CD4-positive, alpha-beta T cell treated with Interleukin-4 for 4 hours (primary cell): ENCODE measurements around the gene CFAP61.
"Not testable (repeated sequence)": the region's sequence is repeated elsewhere in the genome, so short reads cannot be mapped to it uniquely, and the experiment has no call there.

ENCODE experiments used
- DNase-seq: peaks from one replicate; pipeline ENCODE4 v3.0.0-alpha.2; 2020

The CFAP61 gene

GRCh38 chr20:20244384-20244783 is 192.1 kb downstream of the CFAP61 start:
- not testable (repeated sequence) for DNase-seq

- no peak for DNase-seq
These were observed 194.8 kb downstream of the CFAP61 start for GRCh38 chr20:20246996-20247633.

GRCh38 chr20:20248620-20249200 is 196.4 kb downstream of the CFAP61 start:
- DNase-seq = no peak

GRCh38 chr20:20251317-20251716 is 199.0 kb downstream of the CFAP61 start:
- DNase-seq = no peak

- no peak for DNase-seq
These were observed 199.5 kb downstream of the CFAP61 start for GRCh38 chr20:20251836-20252235.

GRCh38 chr20:20253039-20253743 is 200.9 kb downstream of the CFAP61 start:
- DNase-seq = no peak

GRCh38 chr20:20253744-20254330 is 201.5 kb downstream of the CFAP61 start:
- DNase-seq = no peak

- DNase-seq = no peak
These were observed 202.8 kb downstream of the CFAP61 start for GRCh38 chr20:20255099-20255498.

GRCh38 chr20:20259533-20259932 is 207.2 kb downstream of the CFAP61 start:
- DNase-seq = no peak

- no peak for DNase-seq
These were observed 208.8 kb downstream of the CFAP61 start for GRCh38 chr20:20261159-20261558.

- no peak for DNase-seq
These were observed 212.9 kb downstream of the CFAP61 start for GRCh38 chr20:20265210-20265609.

- DNase-seq = no peak
These were observed 214.2 kb downstream of the CFAP61 start for GRCh38 chr20:20266552-20266951.

GRCh38 chr20:20267685-20268370 is 215.5 kb downstream of the CFAP61 start:
- DNase-seq = no peak

- DNase-seq = no peak
These were observed 218.9 kb downstream of the CFAP61 start for GRCh38 chr20:20271271-20271670.

GRCh38 chr20:20272686-20273085 is 220.4 kb downstream of the CFAP61 start:
- DNase-seq = no peak

GRCh38 chr20:20273286-20273685 is 221.0 kb downstream of the CFAP61 start:
- DNase-seq = no peak

GRCh38 chr20:20274821-20275220 is 222.5 kb downstream of the CFAP61 start:
- DNase-seq = no peak

- no peak for DNase-seq
These were observed 223.3 kb downstream of the CFAP61 start for GRCh38 chr20:20275636-20276035.

- DNase-seq = no peak
These were observed 224.6 kb downstream of the CFAP61 start for GRCh38 chr20:20276811-20277530.

- no peak for DNase-seq
These were observed 225.6 kb downstream of the CFAP61 start for GRCh38 chr20:20277894-20278335.

- no peak for DNase-seq
These were observed 233.7 kb downstream of the CFAP61 start for GRCh38 chr20:20286061-20286460.

- DNase-seq = no peak
These were observed 237.0 kb downstream of the CFAP61 start for GRCh38 chr20:20289331-20289730.

GRCh38 chr20:20292472-20292871 is 240.1 kb downstream of the CFAP61 start:
- no peak for DNase-seq
